ENCODE data around the gene VCL. TPM values are rescaled to one million over a fixed set of nuclear protein-coding genes. Genes with fewer than 3 reads are reported as not detected.

VCL gene
- total and polyA plus RNA-seq, 2 of the 8 experiments (the other 6 are each of a cell fraction or from before 2014, with no cell fraction given), result 119 to 377 TPM

DNA sequence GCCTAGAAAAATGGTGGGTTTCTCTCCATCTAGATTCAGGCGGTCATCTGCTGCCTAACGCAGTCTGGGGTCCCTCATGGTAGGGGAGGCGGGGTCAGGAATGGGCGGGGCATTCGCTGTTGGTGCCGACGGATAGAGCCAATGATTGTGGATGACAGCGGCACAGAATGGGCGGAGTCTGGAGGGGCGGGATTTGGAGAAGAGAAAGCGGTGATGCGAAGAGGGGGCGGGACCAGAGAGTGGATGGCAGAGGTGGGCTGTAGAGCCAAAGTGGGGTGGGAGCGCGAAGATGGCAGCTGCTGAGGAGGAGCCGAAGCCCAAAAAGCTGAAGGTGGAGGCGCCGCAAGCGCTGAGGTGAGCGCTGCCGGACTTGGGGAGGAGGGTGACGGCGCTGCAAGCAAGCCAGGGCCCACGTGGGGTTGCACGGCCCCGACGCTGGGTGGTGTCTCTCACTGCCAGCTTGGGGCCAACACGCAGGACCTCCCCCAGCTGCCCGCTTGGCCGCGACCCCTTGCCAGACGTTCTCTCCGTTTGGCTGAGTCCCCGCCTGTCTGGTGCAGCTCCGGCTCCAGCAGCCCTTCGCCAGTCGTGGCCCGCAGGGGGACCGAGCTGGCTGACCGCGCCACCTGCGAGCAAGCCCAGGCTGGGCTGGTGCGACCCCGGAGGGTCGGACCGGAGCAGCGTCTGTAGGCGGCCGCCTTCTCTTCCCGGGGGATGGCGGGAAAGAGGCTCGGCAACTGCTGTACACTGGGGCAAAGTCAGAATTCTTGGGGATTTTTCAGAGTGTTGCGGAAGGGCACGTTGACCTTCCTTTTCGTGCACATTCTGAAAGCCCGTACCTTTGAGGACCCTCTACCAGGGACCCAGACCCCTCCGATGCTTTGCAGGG lies 153.3 kb downstream of the VCL start, which contains the start of gene ADK (continued):
- TF ChIP-seq, protein P1, sequence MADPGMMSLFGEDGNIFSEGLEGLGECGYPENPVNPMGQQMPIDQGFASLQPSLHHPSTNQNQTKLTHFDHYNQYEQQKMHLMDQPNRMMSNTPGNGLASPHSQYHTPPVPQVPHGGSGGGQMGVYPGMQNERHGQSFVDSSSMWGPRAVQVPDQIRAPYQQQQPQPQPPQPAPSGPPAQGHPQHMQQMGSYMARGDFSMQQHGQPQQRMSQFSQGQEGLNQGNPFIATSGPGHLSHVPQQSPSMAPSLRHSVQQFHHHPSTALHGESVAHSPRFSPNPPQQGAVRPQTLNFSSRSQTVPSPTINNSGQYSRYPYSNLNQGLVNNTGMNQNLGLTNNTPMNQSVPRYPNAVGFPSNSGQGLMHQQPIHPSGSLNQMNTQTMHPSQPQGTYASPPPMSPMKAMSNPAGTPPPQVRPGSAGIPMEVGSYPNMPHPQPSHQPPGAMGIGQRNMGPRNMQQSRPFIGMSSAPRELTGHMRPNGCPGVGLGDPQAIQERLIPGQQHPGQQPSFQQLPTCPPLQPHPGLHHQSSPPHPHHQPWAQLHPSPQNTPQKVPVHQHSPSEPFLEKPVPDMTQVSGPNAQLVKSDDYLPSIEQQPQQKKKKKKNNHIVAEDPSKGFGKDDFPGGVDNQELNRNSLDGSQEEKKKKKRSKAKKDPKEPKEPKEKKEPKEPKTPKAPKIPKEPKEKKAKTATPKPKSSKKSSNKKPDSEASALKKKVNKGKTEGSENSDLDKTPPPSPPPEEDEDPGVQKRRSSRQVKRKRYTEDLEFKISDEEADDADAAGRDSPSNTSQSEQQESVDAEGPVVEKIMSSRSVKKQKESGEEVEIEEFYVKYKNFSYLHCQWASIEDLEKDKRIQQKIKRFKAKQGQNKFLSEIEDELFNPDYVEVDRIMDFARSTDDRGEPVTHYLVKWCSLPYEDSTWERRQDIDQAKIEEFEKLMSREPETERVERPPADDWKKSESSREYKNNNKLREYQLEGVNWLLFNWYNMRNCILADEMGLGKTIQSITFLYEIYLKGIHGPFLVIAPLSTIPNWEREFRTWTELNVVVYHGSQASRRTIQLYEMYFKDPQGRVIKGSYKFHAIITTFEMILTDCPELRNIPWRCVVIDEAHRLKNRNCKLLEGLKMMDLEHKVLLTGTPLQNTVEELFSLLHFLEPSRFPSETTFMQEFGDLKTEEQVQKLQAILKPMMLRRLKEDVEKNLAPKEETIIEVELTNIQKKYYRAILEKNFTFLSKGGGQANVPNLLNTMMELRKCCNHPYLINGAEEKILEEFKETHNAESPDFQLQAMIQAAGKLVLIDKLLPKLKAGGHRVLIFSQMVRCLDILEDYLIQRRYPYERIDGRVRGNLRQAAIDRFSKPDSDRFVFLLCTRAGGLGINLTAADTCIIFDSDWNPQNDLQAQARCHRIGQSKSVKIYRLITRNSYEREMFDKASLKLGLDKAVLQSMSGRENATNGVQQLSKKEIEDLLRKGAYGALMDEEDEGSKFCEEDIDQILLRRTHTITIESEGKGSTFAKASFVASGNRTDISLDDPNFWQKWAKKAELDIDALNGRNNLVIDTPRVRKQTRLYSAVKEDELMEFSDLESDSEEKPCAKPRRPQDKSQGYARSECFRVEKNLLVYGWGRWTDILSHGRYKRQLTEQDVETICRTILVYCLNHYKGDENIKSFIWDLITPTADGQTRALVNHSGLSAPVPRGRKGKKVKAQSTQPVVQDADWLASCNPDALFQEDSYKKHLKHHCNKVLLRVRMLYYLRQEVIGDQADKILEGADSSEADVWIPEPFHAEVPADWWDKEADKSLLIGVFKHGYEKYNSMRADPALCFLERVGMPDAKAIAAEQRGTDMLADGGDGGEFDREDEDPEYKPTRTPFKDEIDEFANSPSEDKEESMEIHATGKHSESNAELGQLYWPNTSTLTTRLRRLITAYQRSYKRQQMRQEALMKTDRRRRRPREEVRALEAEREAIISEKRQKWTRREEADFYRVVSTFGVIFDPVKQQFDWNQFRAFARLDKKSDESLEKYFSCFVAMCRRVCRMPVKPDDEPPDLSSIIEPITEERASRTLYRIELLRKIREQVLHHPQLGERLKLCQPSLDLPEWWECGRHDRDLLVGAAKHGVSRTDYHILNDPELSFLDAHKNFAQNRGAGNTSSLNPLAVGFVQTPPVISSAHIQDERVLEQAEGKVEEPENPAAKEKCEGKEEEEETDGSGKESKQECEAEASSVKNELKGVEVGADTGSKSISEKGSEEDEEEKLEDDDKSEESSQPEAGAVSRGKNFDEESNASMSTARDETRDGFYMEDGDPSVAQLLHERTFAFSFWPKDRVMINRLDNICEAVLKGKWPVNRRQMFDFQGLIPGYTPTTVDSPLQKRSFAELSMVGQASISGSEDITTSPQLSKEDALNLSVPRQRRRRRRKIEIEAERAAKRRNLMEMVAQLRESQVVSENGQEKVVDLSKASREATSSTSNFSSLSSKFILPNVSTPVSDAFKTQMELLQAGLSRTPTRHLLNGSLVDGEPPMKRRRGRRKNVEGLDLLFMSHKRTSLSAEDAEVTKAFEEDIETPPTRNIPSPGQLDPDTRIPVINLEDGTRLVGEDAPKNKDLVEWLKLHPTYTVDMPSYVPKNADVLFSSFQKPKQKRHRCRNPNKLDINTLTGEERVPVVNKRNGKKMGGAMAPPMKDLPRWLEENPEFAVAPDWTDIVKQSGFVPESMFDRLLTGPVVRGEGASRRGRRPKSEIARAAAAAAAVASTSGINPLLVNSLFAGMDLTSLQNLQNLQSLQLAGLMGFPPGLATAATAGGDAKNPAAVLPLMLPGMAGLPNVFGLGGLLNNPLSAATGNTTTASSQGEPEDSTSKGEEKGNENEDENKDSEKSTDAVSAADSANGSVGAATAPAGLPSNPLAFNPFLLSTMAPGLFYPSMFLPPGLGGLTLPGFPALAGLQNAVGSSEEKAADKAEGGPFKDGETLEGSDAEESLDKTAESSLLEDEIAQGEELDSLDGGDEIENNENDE (IDR thresholded peaks at IDR 0.05; ENCODE audit: insufficient replicate concordance, low read length), result no peak
- TF ChIP-seq NANOG (IDR thresholded peaks at IDR 0.05; ENCODE audit: insufficient read depth, low read depth, low read length, poor library complexity, severe bottlenecking) (no peak), FOSL1 (IDR thresholded peaks at IDR 0.05; ENCODE audit: insufficient read depth, low read depth, low read length) (no peak), GABPA (IDR thresholded peaks at IDR 0.05; ENCODE audit: borderline replicate concordance, insufficient read depth, low read length) (no peak), SIX5 (IDR thresholded peaks at IDR 0.05; ENCODE audit: low read depth, low read length) (no peak), EZH2 (IDR thresholded peaks at IDR 0.05; ENCODE audit: low read depth, low read length, severe bottlenecking) (no peak), TAF1 (IDR thresholded peaks at IDR 0.05; ENCODE audit: low read depth, low read length) (peak; percentile 89), E2F6 (IDR thresholded peaks at IDR 0.05) (no peak)

Measured in H1 (cell line).